ENCODE measurements around the gene GRIA3. TPM values are rescaled to one million over a fixed set of nuclear protein-coding genes. Genes with fewer than 3 reads are reported as not detected.
"Not testable (repeated sequence)": the region's sequence is repeated elsewhere in the genome, so short reads cannot be mapped to it uniquely, and the experiment has no call there.

GRIA3 gene
- total RNA-seq, 1 experiment from 2014 or later = not detected

DNA sequence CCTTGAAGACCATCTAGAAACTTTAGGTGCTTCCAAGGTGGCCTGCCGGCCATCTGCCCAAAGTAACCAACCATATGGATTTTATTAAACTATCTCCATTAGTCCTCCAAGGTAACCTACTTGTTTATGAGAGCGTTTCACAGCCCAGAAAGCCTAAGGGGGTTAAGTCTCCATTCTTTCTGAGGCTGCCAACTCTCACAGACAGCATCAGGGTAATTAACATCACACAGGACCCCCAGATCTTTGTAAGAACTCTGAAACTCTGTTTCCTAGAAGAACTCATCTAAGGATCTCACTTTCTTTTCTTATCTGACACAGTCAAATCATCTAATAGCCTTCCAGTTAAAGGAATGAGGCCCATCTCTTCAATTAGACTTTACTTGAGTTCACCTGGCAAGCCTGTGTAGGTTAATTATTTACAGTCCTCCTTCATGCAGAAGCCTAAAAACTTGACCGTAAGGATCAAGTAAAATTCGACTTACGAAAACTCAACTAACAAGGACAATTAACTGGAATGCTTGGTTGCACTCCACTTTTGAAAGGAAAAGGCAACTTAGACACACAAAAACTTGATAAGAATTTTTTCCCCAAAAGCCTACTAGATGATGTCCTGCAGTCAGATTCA lies 252.5 kb downstream of the GRIA3 start:
- Histone ChIP-seq H3K4me1 (ENCODE audit: insufficient read depth, low read length, poor library complexity, severe bottlenecking) (no peaks in the 10 kb centered on the region), H3K36me3 (ENCODE audit: insufficient read depth, low read length, poor library complexity, severe bottlenecking) (no peaks in the 10 kb centered on the region), H3K9me3 (ENCODE audit: low read depth, low read length, poor library complexity, severe bottlenecking) (no peaks in the 10 kb centered on the region), H3K4me3 (ENCODE audit: low read depth, low read length, poor library complexity, severe bottlenecking) (no peak overlapping the region), H3K27me3 (replicated peaks; ENCODE audit: insufficient read depth, low read depth, low read length, poor library complexity) (no peaks in the 10 kb centered on the region), H3K27ac (ENCODE audit: low read depth, low read length, poor library complexity, severe bottlenecking) (no peak overlapping the region)
- POLR2A ChIA-PET (ENCODE audit: low non-redundant PET) = no interaction called here
- intact Hi-C loops (cut with micrococcal nuclease; ENCODE audit: unreplicated experiment) = no loop called here
- TF ChIP-seq CTCF (conservative IDR thresholded peaks at IDR 0.05; ENCODE audit: low read depth, low read length) = no peak
- CTCF ChIA-PET = no interaction called here
- no TSS peak for BruUV-seq (replicated peaks)
- DNase-seq (ENCODE audit: low spot score) = no peak

- H3K36me3 ChIP-seq (ENCODE audit: insufficient read depth, low read length, poor library complexity, severe bottlenecking); H3K4me3 ChIP-seq (ENCODE audit: low read depth, low read length, poor library complexity, severe bottlenecking); DNase-seq (ENCODE audit: low spot score); POLR2A ChIA-PET (ENCODE audit: low non-redundant PET); BruUV-seq (replicated peaks); intact Hi-C loops (cut with micrococcal nuclease; ENCODE audit: unreplicated experiment); H3K9me3 ChIP-seq (ENCODE audit: low read depth, low read length, poor library complexity, severe bottlenecking); H3K4me1 ChIP-seq (ENCODE audit: insufficient read depth, low read length, poor library complexity, severe bottlenecking); H3K27me3 ChIP-seq (replicated peaks; ENCODE audit: insufficient read depth, low read depth, low read length, poor library complexity); CTCF ChIA-PET; H3K27ac ChIP-seq (ENCODE audit: low read depth, low read length, poor library complexity, severe bottlenecking): not testable (repeated sequence)
Measured at GRCh38 chrX:123439926-123440325, 255.8 kb downstream of the GRIA3 start.

DNA sequence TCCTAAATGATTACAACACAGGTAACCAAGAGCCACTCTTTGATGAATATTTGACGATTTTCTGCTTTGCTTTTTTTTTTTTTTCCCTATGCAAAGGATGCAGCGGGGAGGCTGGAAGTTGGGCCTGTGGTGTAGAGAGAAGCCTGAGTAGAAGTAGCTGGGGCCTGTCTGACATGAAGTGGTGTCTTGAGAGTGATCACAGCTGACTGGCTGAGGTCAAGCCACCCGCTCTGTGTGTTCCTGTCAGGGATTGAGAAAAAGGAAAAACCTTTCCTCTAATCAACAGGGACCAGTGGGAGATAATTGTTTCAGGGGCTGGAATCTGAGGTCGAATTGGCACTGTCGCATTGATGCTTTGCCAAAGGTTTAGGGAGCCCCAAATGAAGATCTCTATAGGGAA lies 258.7 kb downstream of the GRIA3 start:
- CTCF ChIA-PET = no interaction called here
- H3K4me1 ChIP-seq (ENCODE audit: insufficient read depth, low read length, poor library complexity, severe bottlenecking) = no peaks in the 10 kb centered on the region
- no peaks in the 10 kb centered on the region for H3K27me3 ChIP-seq (replicated peaks; ENCODE audit: insufficient read depth, low read depth, low read length, poor library complexity)
- no peak overlapping the region for H3K4me3 ChIP-seq (ENCODE audit: low read depth, low read length, poor library complexity, severe bottlenecking)
- POLR2A ChIA-PET (ENCODE audit: low non-redundant PET) = no interaction called here
- no TSS peak for BruUV-seq (replicated peaks)
- no peak overlapping the region for H3K27ac ChIP-seq (ENCODE audit: low read depth, low read length, poor library complexity, severe bottlenecking)
- intact Hi-C loops (cut with micrococcal nuclease; ENCODE audit: unreplicated experiment) = no loop called here
- TF ChIP-seq CTCF (conservative IDR thresholded peaks at IDR 0.05; ENCODE audit: low read depth, low read length) (no peak), EZH2 (IDR thresholded peaks at IDR 0.05; ENCODE audit: borderline replicate concordance, low read depth, low read length, poor library complexity, severe bottlenecking) (no peak)
- H3K9me3 ChIP-seq (ENCODE audit: low read depth, low read length, poor library complexity, severe bottlenecking) = no peaks in the 10 kb centered on the region
- no peaks in the 10 kb centered on the region for H3K36me3 ChIP-seq (ENCODE audit: insufficient read depth, low read length, poor library complexity, severe bottlenecking)
- no peak for DNase-seq (ENCODE audit: low spot score)

- BruUV-seq (replicated peaks) = no TSS peak
- H3K27ac ChIP-seq (ENCODE audit: low read depth, low read length, poor library complexity, severe bottlenecking) = no peak overlapping the region
Measured at GRCh38 chrX:123447506-123447905, 263.4 kb downstream of the GRIA3 start.

More at GRCh38 chrX:123447506-123447905, 263.4 kb downstream of the GRIA3 start:
- Histone ChIP-seq H3K36me3 (ENCODE audit: insufficient read depth, low read length, poor library complexity, severe bottlenecking) (no peaks in the 10 kb centered on the region), H3K27me3 (replicated peaks; ENCODE audit: insufficient read depth, low read depth, low read length, poor library complexity) (no peaks in the 10 kb centered on the region), H3K9me3 (ENCODE audit: low read depth, low read length, poor library complexity, severe bottlenecking) (no peaks in the 10 kb centered on the region), H3K4me1 (ENCODE audit: insufficient read depth, low read length, poor library complexity, severe bottlenecking) (no peaks in the 10 kb centered on the region), H3K4me3 (ENCODE audit: low read depth, low read length, poor library complexity, severe bottlenecking) (no peak overlapping the region)
- no peak for DNase-seq (ENCODE audit: low spot score)
- ChIA-PET CTCF (no interaction called here), POLR2A (ENCODE audit: low non-redundant PET) (no interaction called here)
- intact Hi-C loops (cut with micrococcal nuclease; ENCODE audit: unreplicated experiment) = no loop called here
- no peak for TF ChIP-seq CTCF (conservative IDR thresholded peaks at IDR 0.05; ENCODE audit: low read depth, low read length)
- TF ChIP-seq EZH2 (IDR thresholded peaks at IDR 0.05; ENCODE audit: borderline replicate concordance, low read depth, low read length, poor library complexity, severe bottlenecking) = no peak
